Type B pancreatic cell (in vitro differentiated cells): ENCODE results near the gene APCDD1L. TPM values are rescaled to one million over a fixed set of nuclear protein-coding genes. Genes with fewer than 3 reads are reported as not detected.
A peak's percentile ranks its signal among the peaks of the same experiment; 100 is the strongest.

Experiments
- DNase-seq: peaks from one replicate; pipeline ENCODE4 v3.0.0; 2021; ENCODE audit warnings: mixed read lengths; ENCODE audit not compliant: unreplicated experiment; ENCODE audit errors: extremely low spot score
- H3K27ac Mint-ChIP-seq: 2 replicates; pipeline ENCODE4 v1.8.0; 2021; ENCODE audit warnings: mild to moderate bottlenecking, mixed read lengths
- H3K27me3 Mint-ChIP-seq: 2 replicates; pipeline ENCODE4 v1.8.0; 2021; ENCODE audit warnings: mixed read lengths
- H3K36me3 Mint-ChIP-seq: 2 replicates; pipeline ENCODE4 v1.8.0; 2021; ENCODE audit warnings: mixed read lengths
- H3K4me1 Mint-ChIP-seq: one replicate; pipeline ENCODE4 v1.8.0; 2021; ENCODE audit warnings: mixed read lengths; ENCODE audit not compliant: unreplicated experiment
- H3K4me3 Mint-ChIP-seq: 2 replicates; pipeline ENCODE4 v1.8.0; 2021; ENCODE audit warnings: mild to moderate bottlenecking, mixed read lengths
- H3K9me3 Mint-ChIP-seq: 2 replicates; pipeline ENCODE4 v1.8.0; 2021; ENCODE audit warnings: mixed read lengths
- total RNA-seq: library from RNA; stranded (reverse); gene quantifications from 2 replicates; pipeline ENCODE4 v1.2.1, GENCODE V29; 2021; ENCODE audit warnings: low replicate concordance
- TF ChIP-seq, protein P1 (sequence below): fragments of 200-600 bp; sonication (generic); conservative IDR thresholded peaks from 2 replicates; pipeline ENCODE4 v1.5.0; 2021; ENCODE audit warnings: antibody characterized with exemption, mild to moderate bottlenecking

Gene APCDD1L
- total RNA-seq, 1 donor from 2014 or later, result 0.53 TPM

DNA sequence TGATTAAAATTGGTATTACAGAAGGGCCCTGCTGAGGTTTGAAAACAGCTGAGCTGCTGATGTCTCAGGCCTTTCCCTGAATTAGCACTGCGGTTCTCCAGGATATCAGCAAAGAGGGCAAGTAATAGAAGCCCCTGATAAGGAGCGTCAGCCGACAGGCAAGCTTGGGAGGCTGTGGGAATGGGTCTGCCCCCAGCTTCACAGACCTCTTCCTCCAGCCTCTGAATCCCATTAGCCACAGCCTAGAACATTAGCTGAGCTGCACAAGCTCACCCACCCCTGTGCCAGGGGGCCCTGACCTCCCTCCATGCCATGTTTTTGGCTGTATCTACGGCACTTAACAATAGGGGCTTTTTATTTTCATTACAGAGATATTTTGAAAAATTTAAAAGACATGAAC lies 66.2 kb downstream of the APCDD1L start:
- Mint-ChIP-seq H3K4me3 (no peak overlapping the region), H3K9me3 (peaks cover 2% of the 10 kb centered on the region), H3K27ac (no peak overlapping the region), H3K36me3 (peaks cover 17% of the 10 kb centered on the region), H3K27me3 (no peaks in the 10 kb centered on the region), H3K4me1 (peaks cover 6% of the 10 kb centered on the region)
- DNase-seq, result no peak
- TF ChIP-seq, protein P1, sequence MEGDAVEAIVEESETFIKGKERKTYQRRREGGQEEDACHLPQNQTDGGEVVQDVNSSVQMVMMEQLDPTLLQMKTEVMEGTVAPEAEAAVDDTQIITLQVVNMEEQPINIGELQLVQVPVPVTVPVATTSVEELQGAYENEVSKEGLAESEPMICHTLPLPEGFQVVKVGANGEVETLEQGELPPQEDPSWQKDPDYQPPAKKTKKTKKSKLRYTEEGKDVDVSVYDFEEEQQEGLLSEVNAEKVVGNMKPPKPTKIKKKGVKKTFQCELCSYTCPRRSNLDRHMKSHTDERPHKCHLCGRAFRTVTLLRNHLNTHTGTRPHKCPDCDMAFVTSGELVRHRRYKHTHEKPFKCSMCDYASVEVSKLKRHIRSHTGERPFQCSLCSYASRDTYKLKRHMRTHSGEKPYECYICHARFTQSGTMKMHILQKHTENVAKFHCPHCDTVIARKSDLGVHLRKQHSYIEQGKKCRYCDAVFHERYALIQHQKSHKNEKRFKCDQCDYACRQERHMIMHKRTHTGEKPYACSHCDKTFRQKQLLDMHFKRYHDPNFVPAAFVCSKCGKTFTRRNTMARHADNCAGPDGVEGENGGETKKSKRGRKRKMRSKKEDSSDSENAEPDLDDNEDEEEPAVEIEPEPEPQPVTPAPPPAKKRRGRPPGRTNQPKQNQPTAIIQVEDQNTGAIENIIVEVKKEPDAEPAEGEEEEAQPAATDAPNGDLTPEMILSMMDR, result no peak

- DNase-seq, result no peak
- no peaks in the 10 kb centered on the region for H3K27me3 Mint-ChIP-seq
- no peak overlapping the region for H3K4me3 Mint-ChIP-seq
- H3K36me3 Mint-ChIP-seq, result peaks cover 21% of the 10 kb centered on the region
- H3K4me1 Mint-ChIP-seq, result peaks cover 6% of the 10 kb centered on the region
- H3K9me3 Mint-ChIP-seq, result no peaks in the 10 kb centered on the region
- H3K27ac Mint-ChIP-seq, result no peak overlapping the region
- TF ChIP-seq, protein P1, result peak; percentile 74
Measured at GRCh38 chr20:58447511-58448391, 67.4 kb downstream of the APCDD1L start.

DNA sequence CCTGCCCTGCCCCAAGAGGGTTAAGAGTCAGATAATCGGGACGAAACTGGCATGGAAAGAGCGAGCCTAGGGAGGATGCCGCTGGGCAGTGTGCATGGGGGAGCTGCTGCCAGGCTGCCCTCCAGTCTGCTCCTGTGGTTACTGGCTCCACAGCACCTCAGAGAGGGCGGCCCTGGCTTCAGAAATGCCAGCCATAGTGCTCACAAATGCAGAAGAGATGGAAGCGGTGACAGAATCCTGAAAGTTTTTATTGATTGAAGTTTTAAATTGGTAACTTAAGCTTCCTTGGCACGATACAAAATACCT lies 68.3 kb downstream of the APCDD1L start:
- Mint-ChIP-seq H3K4me3 (no peak overlapping the region), H3K9me3 (no peaks in the 10 kb centered on the region), H3K36me3 (peaks cover 26% of the 10 kb centered on the region), H3K4me1 (peaks cover 6% of the 10 kb centered on the region), H3K27ac (no peak overlapping the region), H3K27me3 (no peaks in the 10 kb centered on the region)
- DNase-seq, result no peak
- TF ChIP-seq, protein P1, result no peak

DNA sequence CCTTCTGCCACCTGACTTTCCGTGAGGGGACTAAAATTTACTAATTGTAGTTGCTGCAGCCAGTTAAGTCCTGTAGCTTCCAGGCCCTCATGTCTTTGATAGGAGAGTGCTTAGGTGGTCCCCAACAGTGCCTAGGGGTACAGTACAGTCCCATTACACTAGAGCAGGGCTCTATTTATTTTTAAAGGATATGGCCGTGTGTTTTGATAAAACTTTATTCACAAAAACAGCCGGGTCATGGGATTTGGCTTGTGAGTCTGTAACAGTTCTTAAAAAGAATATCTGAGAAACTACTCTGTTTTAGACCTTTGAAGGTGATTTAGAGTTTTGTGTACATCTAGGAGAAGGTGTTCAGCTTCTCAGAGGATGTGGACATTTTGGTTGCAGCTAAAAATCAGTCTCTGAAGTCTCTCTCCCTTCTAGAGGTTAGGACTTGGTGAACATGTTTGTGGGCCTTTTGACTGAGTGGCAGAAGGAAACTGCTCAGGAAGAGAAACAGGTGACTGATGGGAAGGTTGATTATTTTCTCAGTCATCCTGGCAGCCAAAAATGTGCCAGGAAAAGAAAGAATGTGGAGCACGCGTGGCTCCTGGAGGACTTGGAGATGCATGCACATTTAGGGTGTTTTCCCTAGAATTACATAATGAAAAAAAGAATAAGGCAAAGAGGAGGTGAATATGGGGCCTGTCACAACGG lies 68.8 kb downstream of the APCDD1L start:
- Mint-ChIP-seq H3K27ac (no peak overlapping the region), H3K36me3 (peaks cover 26% of the 10 kb centered on the region), H3K9me3 (no peaks in the 10 kb centered on the region), H3K4me1 (peaks cover 6% of the 10 kb centered on the region), H3K27me3 (no peaks in the 10 kb centered on the region), H3K4me3 (no peak overlapping the region)
- TF ChIP-seq, protein P1, result no peak
- DNase-seq, result no peak

GRCh38 chr20:58444746-58445255 lies 70.4 kb downstream of the APCDD1L start:
- H3K4me3 Mint-ChIP-seq, result no peak overlapping the region
- TF ChIP-seq, protein P1, result no peak
- H3K9me3 Mint-ChIP-seq, result no peaks in the 10 kb centered on the region
- no peak overlapping the region for H3K27ac Mint-ChIP-seq
- no peaks in the 10 kb centered on the region for H3K27me3 Mint-ChIP-seq
- peaks cover 30% of the 10 kb centered on the region for H3K36me3 Mint-ChIP-seq
- DNase-seq, result no peak
- peaks cover 6% of the 10 kb centered on the region for H3K4me1 Mint-ChIP-seq
